GM12865 (cell line): ENCODE data around the gene C9orf153.
"Not testable (repeated sequence)": the region's sequence is repeated elsewhere in the genome, so short reads cannot be mapped to it uniquely, and the experiment has no call there.

Experiments
- DNase-seq: peaks from one replicate; pipeline ENCODE4 v3.0.0; 2010; ENCODE audit warnings: low read depth
- H3K4me3 ChIP-seq: 2 replicates; pipeline ENCODE4 v1.5.1; 2011; ENCODE audit warnings: mild to moderate bottlenecking, low read depth, low read length, control low read depth
- TF ChIP-seq, protein P1 (sequence below): IDR thresholded peaks from 2 replicates; pipeline ENCODE4 v1.5.1; 2011; ENCODE audit warnings: low read length, control low read depth, low read depth, inconsistent platforms; ENCODE audit not compliant: insufficient read depth; ENCODE audit errors: missing control alignments

The C9orf153 gene

DNA sequence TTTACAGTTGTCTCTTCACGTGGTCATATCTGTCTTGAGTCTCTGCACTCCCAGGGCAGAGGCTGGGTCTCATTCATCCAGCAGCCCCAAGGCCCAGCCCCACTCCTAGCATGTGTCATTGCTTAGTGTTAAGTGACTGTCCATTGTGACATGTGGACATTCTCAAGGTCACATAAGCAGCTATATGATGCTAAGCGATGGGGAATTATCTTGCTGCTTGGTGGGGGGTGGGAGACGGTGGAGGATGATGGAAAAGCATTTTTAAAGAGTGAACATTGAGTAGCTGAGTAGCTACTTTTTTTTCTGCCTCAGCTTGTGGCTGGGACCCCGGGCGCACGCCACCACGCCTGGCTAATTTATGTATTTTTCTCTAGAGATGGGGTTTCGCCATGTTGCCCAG is at the start of gene C9orf153:
C9orf153 (minus strand) TSS at position 101 of the 400 bp plus-strand sequence. CDS start 30,054 bp downstream, outside the sequence.
- no peak within 1 kb of the TSS for H3K4me3 ChIP-seq
- TF ChIP-seq, protein P1, sequence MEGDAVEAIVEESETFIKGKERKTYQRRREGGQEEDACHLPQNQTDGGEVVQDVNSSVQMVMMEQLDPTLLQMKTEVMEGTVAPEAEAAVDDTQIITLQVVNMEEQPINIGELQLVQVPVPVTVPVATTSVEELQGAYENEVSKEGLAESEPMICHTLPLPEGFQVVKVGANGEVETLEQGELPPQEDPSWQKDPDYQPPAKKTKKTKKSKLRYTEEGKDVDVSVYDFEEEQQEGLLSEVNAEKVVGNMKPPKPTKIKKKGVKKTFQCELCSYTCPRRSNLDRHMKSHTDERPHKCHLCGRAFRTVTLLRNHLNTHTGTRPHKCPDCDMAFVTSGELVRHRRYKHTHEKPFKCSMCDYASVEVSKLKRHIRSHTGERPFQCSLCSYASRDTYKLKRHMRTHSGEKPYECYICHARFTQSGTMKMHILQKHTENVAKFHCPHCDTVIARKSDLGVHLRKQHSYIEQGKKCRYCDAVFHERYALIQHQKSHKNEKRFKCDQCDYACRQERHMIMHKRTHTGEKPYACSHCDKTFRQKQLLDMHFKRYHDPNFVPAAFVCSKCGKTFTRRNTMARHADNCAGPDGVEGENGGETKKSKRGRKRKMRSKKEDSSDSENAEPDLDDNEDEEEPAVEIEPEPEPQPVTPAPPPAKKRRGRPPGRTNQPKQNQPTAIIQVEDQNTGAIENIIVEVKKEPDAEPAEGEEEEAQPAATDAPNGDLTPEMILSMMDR, result no peak
- no peak for DNase-seq

DNA sequence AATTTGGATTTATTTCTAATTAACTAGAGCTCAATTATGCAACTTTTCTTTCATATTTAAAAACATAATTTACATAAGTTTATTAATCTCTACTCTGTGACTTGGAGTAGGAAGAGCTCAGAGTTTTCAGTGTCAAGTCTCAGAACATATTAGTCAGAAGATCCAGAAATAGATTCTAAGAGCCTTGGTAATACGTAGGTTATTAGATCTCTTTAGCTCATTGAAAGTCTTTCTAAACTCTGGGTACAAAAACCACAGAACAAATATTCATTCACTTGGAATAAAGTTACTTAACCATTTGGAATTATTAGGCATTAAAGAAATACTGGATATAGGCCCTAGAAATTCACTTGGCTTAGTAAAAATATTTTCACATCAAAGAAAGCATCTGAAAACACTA is 49.2 kb upstream of the C9orf153 start:
- H3K4me3 ChIP-seq, result no peak overlapping the region
- TF ChIP-seq, protein P1, result no peak
- no peak for DNase-seq

DNA sequence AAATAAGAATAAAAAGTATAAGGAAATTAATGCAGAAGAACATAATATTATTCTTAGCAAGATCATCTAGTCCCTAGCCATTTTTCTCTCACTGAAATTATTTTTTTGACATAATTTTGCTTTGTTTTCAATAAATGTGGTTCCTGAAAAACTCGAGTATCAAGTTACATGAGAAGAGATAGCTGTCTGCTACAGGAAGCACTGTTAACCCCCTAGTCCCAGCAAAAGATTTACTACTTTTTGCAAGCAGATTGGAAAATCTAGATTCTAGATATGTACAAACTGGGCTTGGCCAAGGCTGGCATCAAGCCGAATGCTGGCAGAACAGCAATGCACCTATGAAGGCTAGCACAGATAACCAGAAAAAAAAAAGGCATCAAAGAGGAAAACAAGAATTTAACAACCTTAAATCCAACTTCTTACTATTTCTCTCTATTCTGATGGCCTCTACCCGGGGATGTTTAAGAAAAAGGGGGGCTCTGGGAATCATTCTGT is 44.8 kb upstream of the C9orf153 start:
- H3K4me3 ChIP-seq, result no peak overlapping the region
- DNase-seq, result no peak
- TF ChIP-seq, protein P1, result no peak

DNA sequence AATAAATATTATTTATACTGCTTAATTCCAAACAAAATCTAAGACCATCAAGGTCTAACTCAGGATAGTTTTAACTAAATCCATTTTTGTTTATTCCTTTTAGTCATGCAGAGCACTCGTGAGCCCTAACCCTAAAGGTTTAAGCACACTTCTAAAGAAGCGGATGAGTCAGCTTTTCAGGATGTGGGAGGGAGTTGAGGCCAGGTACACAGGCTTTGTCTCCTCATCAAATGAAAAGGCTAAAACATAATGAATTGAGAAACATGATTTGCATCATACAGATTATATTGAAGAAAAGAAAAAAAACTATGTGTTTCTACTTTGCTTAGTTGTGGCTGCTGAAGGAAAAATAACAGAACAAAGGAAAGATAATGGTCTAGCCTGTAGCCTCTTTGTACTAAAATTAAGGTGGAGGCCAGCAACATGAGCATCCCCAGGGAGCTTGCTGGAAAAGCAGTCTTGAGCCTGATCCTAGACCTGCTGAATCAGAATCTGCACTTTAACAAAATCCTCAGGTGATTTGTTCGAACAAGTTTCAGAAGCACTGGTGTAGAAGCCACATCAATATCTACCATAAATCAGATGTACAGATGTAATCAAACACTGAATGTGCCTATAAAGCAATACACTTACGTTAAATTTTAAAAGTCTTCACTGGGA is 44.0 kb upstream of the C9orf153 start:
- no peak overlapping the region for H3K4me3 ChIP-seq
- no peak for DNase-seq
- TF ChIP-seq, protein P1, result no peak

DNA sequence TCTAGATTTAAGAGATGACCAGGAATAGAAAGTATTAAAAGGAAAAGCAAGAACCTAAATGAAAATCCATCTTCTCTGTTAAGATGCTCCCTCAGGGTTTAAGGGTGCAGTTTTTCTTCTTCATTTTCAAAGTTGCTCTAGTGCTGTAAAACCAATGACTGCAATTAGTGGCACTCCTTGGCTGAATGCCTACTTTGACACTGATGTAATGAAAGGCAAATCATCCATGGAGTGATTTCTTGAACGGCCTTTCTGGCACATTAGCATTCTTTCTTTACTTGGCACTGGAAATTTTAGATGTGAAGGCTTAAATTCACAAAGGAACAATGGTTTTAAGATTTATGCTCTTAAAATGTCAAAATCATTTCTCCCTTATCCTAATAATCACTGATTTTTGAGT is 42.2 kb upstream of the C9orf153 start:
- H3K4me3 ChIP-seq, result no peak overlapping the region
- no peak for DNase-seq
- TF ChIP-seq, protein P1, result no peak

DNA sequence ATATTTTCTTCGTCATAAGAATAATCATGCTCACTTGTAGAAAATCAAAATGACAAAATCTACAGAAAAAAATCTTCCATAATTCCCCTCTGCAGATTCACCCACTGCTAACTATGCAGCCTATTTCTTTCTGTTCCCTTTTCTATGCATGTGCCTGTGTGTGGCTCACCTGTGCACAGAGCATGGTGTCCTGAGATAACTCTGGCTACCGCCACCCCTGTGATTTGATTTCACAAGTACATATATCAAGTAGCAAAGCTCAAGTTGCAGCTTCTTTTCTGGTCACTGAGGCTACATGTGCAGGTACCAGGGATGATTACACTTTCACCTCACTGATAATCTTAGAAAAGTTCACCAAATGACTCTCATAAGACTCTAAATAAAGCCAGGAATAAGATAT is 41.2 kb upstream of the C9orf153 start:
- DNase-seq, result no peak
- TF ChIP-seq, protein P1, result no peak
- no peak overlapping the region for H3K4me3 ChIP-seq

DNA sequence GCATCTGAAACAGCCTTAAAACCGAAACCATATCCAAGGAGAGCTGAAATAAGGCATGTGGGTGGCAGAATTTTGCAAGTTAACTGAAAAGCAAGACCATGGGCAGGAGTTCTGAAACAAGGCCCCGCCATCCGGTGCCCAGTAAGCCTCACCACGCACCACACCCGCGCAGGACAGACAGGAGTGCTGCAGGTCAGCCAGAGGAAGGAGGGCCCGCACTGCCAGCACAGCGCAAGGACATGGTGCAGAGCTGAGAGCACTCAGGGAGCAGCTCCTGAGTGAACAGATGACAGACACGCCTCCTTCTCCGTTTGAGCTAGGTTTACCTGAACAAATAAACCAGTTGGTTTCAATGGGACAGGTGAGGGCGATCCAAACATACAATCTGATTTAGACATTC is 39.4 kb upstream of the C9orf153 start:
- no peak for DNase-seq
- TF ChIP-seq, protein P1, result no peak

DNA sequence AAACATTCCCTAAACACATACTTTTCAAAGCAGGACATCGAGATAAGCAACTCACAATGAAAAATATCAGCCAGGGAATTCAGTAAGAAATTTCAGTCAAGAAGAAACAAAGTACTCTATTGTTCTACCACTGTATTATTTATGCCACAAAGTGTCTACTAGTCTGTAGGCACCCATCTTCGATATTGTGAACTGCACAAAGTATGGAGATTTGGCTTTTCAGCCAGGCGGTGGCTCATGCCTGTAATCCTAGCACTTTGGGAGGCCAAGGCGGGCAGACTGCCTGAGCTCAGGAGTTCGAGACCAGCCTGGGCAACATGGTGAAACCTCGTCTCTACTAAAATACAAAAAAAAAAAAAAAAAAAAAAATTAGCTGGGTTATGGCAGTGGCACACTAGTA is 30.9 kb upstream of the C9orf153 start:
- DNase-seq, H3K4me3 ChIP-seq: not testable (repeated sequence)

More for the DNA sequence above, 39.4 kb upstream of the C9orf153 start:
- H3K4me3 ChIP-seq, result no peak overlapping the region
